ENCODE data around the gene METAP2. TPM values are rescaled to one million over a fixed set of nuclear protein-coding genes. Genes with fewer than 3 reads are reported as not detected.

Gene METAP2
- 107 to 112 TPM (median 108 TPM) in 3 replicates for total RNA-seq (2021)
- percentile 90 among the genes with signal in this experiment for Bru-seq, nascent RNA
- long read RNA-seq, experiment 1, transcript METAP2-210 (11 exons, 1,874 nt), result minor isoform, 82 of 451 reads
- long read RNA-seq, experiment 1, transcript METAP2-202 (11 exons, 3,601 nt), result major isoform, 320 of 451 reads
- long read RNA-seq, experiment 1, partial matches to known transcripts, result 37 of 451 reads
- long read RNA-seq, experiment 1, other reads (novel, unspliced or antisense), result 12 of 451 reads
- long read RNA-seq, experiment 2, transcript METAP2-202 (11 exons, 3,601 nt), result major isoform, 62 of 181 reads
- long read RNA-seq, experiment 2, transcript METAP2-210 (11 exons, 1,874 nt), result minor isoform, 18 of 181 reads
- long read RNA-seq, experiment 2, partial matches to known transcripts, result 55 of 181 reads
- long read RNA-seq, experiment 2, other reads (novel, unspliced or antisense), result 46 of 181 reads
- long read RNA-seq, experiment 3, transcript METAP2-202 (11 exons, 3,601 nt), result major isoform, 384 of 597 reads
- long read RNA-seq, experiment 3, transcript METAP2-210 (11 exons, 1,874 nt), result minor isoform, 88 of 597 reads
- long read RNA-seq, experiment 3, partial matches to known transcripts, result 101 of 597 reads
- long read RNA-seq, experiment 3, other reads (novel, unspliced or antisense), result 20 of 597 reads

- ATAC-seq, result peak; percentile 100
- Mint-ChIP-seq H3K4me1 (peaks cover 17% of the 10 kb centered on the region), H3K27me3 (ENCODE audit: low read depth) (peaks cover 2% of the 10 kb centered on the region; the same call in 1 of the 2 replicates), H3K9me3 (no peaks in the 10 kb centered on the region), H3K36me3 (peaks cover 30% of the 10 kb centered on the region), H3K27ac (peak within 1 kb of the TSS; percentile 100), H3K4me3 (peak within 1 kb of the TSS; percentile 100)
- CTCF ChIA-PET, result interaction anchor here (0.5 to 1.7 kb wide), 6 partner anchors 28 to 401 kb away, joined by 3 to 12 read pairs (median 5); partner anchors contain the start of gene NR2C1
- DNase-seq (ENCODE audit: low spot score), result peak; percentile 97
- POLR2A ChIA-PET, result interaction anchor here (0.5 to 2.3 kb wide), 12 partner anchors 10 to 401 kb away, joined by 3 to 13 read pairs (median 4); partner anchors contain the start of genes FGD6, NR2C1 and VEZT
- TF ChIP-seq, protein P1, sequence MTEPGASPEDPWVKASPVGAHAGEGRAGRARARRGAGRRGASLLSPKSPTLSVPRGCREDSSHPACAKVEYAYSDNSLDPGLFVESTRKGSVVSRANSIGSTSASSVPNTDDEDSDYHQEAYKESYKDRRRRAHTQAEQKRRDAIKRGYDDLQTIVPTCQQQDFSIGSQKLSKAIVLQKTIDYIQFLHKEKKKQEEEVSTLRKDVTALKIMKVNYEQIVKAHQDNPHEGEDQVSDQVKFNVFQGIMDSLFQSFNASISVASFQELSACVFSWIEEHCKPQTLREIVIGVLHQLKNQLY (CRISPR knock-in tag; IDR thresholded peaks at IDR 0.05), result no peak
- TF ChIP-seq CTCF (IDR thresholded peaks at IDR 0.05) (no peak), HMGXB4 (CRISPR knock-in tag; IDR thresholded peaks at IDR 0.05) (0 out of 2 replicates have a peak, but pooled peaks have one; percentile 66), RELA (CRISPR knock-in tag; IDR thresholded peaks at IDR 0.05; ENCODE audit: borderline replicate concordance) (no peak), GABPB1 (CRISPR knock-in tag; IDR thresholded peaks at IDR 0.05) (peak; percentile 87), ZNF219 (CRISPR knock-in tag; IDR thresholded peaks at IDR 0.05; ENCODE audit: borderline replicate concordance) (peak; percentile 55; the same call in 1 of the 2 replicates), ETV6 (CRISPR knock-in tag; IDR thresholded peaks at IDR 0.05) (peak; percentile 88), ESRRA (CRISPR knock-in tag; IDR thresholded peaks at IDR 0.05; ENCODE audit: borderline replicate concordance) (peak; percentile 58; the same call in 1 of the 2 replicates), FOXJ3 (CRISPR knock-in tag; IDR thresholded peaks at IDR 0.05; ENCODE audit: borderline replicate concordance) (no peak), FOXP1 (CRISPR knock-in tag; IDR thresholded peaks at IDR 0.05; ENCODE audit: borderline replicate concordance) (no peak; the same call in 1 of the 2 replicates), OVOL2 (CRISPR knock-in tag; IDR thresholded peaks at IDR 0.05; ENCODE audit: borderline replicate concordance) (no peak), NFATC4 (CRISPR knock-in tag; IDR thresholded peaks at IDR 0.05) (no peak), TEAD4 (CRISPR knock-in tag; IDR thresholded peaks at IDR 0.05) (peak; percentile 56; the same call in 1 of the 2 replicates), GRHL2 (CRISPR knock-in tag; IDR thresholded peaks at IDR 0.05; ENCODE audit: insufficient replicate concordance, severe bottlenecking) (no peak), SP1 (CRISPR knock-in tag; conservative IDR thresholded peaks at IDR 0.05) (peak; percentile 62; the same call in 1 of the 2 replicates), FOXK1 (CRISPR knock-in tag; IDR thresholded peaks at IDR 0.05) (peak; percentile 90), TEAD1 (CRISPR knock-in tag; IDR thresholded peaks at IDR 0.05) (peak; percentile 92), CREM (CRISPR knock-in tag; IDR thresholded peaks at IDR 0.05) (no peak), ZBTB21 (CRISPR knock-in tag; IDR thresholded peaks at IDR 0.05; ENCODE audit: borderline replicate concordance) (peak; percentile 53; the same call in 1 of the 2 replicates)
- TF ChIP-seq, protein P2, sequence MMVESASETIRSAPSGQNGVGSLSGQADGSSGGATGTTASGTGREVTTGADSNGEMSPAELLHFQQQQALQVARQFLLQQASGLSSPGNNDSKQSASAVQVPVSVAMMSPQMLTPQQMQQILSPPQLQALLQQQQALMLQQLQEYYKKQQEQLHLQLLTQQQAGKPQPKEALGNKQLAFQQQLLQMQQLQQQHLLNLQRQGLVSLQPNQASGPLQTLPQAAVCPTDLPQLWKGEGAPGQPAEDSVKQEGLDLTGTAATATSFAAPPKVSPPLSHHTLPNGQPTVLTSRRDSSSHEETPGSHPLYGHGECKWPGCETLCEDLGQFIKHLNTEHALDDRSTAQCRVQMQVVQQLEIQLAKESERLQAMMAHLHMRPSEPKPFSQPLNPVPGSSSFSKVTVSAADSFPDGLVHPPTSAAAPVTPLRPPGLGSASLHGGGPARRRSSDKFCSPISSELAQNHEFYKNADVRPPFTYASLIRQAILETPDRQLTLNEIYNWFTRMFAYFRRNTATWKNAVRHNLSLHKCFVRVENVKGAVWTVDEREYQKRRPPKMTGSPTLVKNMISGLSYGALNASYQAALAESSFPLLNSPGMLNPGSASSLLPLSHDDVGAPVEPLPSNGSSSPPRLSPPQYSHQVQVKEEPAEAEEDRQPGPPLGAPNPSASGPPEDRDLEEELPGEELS (CRISPR knock-in tag; IDR thresholded peaks at IDR 0.05), result peak; percentile 89
- TF ChIP-seq, protein P3, sequence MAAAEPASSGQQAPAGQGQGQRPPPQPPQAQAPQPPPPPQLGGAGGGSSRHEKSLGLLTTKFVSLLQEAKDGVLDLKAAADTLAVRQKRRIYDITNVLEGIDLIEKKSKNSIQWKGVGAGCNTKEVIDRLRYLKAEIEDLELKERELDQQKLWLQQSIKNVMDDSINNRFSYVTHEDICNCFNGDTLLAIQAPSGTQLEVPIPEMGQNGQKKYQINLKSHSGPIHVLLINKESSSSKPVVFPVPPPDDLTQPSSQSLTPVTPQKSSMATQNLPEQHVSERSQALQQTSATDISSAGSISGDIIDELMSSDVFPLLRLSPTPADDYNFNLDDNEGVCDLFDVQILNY (CRISPR knock-in tag; IDR thresholded peaks at IDR 0.05), result 0 out of 2 replicates have a peak, but pooled peaks have one; percentile 40
- TF ChIP-seq, protein P4, sequence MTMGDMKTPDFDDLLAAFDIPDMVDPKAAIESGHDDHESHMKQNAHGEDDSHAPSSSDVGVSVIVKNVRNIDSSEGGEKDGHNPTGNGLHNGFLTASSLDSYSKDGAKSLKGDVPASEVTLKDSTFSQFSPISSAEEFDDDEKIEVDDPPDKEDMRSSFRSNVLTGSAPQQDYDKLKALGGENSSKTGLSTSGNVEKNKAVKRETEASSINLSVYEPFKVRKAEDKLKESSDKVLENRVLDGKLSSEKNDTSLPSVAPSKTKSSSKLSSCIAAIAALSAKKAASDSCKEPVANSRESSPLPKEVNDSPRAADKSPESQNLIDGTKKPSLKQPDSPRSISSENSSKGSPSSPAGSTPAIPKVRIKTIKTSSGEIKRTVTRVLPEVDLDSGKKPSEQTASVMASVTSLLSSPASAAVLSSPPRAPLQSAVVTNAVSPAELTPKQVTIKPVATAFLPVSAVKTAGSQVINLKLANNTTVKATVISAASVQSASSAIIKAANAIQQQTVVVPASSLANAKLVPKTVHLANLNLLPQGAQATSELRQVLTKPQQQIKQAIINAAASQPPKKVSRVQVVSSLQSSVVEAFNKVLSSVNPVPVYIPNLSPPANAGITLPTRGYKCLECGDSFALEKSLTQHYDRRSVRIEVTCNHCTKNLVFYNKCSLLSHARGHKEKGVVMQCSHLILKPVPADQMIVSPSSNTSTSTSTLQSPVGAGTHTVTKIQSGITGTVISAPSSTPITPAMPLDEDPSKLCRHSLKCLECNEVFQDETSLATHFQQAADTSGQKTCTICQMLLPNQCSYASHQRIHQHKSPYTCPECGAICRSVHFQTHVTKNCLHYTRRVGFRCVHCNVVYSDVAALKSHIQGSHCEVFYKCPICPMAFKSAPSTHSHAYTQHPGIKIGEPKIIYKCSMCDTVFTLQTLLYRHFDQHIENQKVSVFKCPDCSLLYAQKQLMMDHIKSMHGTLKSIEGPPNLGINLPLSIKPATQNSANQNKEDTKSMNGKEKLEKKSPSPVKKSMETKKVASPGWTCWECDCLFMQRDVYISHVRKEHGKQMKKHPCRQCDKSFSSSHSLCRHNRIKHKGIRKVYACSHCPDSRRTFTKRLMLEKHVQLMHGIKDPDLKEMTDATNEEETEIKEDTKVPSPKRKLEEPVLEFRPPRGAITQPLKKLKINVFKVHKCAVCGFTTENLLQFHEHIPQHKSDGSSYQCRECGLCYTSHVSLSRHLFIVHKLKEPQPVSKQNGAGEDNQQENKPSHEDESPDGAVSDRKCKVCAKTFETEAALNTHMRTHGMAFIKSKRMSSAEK (CRISPR knock-in tag; IDR thresholded peaks at IDR 0.05; ENCODE audit: borderline replicate concordance), result no peak
Measured at GRCh38 chr12:95473884-95474659, at the start of gene METAP2. TSS of gene METAP2 (plus strand) at chr12:95474152. CDS start at chr12:95474180, 28 bp downstream.

Data from WTC11 (cell line).